ENCODE measurements around the gene TBC1D20.
A peak's percentile ranks its signal among the peaks of the same experiment; 100 is the strongest.

The TBC1D20 gene

GRCh38 chr20:420721-421574 lies 41.4 kb downstream of the TBC1D20 start:
- peaks cover 15% of the 10 kb centered on the region for H3K36me3 ChIP-seq (replicated peaks; ENCODE audit: low read depth, low read length)
- H2AFZ ChIP-seq (ENCODE audit: low read depth, low read length): no peak overlapping the region
- H3K4me1 ChIP-seq (ENCODE audit: low read length): peaks cover 15% of the 10 kb centered on the region
- H3K4me2 ChIP-seq (ENCODE audit: low read length): no peak overlapping the region
- no peak overlapping the region for H3K9ac ChIP-seq (ENCODE audit: low read length)
- H3K79me2 ChIP-seq (ENCODE audit: low read length): no peaks in the 10 kb centered on the region
- no peaks in the 10 kb centered on the region for H3K27me3 ChIP-seq (ENCODE audit: low read depth, low read length)
- H3K4me3 ChIP-seq (ENCODE audit: low read length): no peak overlapping the region
- TF ChIP-seq CTCF (IDR thresholded peaks at IDR 0.05; ENCODE audit: low read depth, low read length) (no peak), EZH2phosphoT487 (IDR thresholded peaks at IDR 0.05; ENCODE audit: low read depth) (no peak)
- H3K9me3 ChIP-seq (ENCODE audit: insufficient read depth, low read length): no peaks in the 10 kb centered on the region
- peaks cover 4% of the 10 kb centered on the region; the same call in 1 of the 2 replicates for H4K20me1 ChIP-seq (ENCODE audit: insufficient read depth, low read length)
- no peak overlapping the region for H3K27ac ChIP-seq (ENCODE audit: low read length)

- Histone ChIP-seq H3K27me3 (ENCODE audit: low read depth, low read length) (no peaks in the 10 kb centered on the region), H3K9me3 (ENCODE audit: insufficient read depth, low read length) (no peaks in the 10 kb centered on the region), H3K4me1 (ENCODE audit: low read length) (peaks cover 15% of the 10 kb centered on the region), H3K36me3 (replicated peaks; ENCODE audit: low read depth, low read length) (peaks cover 19% of the 10 kb centered on the region), H3K27ac (ENCODE audit: low read length) (no peak overlapping the region), H4K20me1 (ENCODE audit: insufficient read depth, low read length) (peaks cover 4% of the 10 kb centered on the region; the same call in 1 of the 2 replicates), H3K4me2 (ENCODE audit: low read length) (peak overlapping the region; percentile 61; the same call in 1 of the 2 replicates), H2AFZ (ENCODE audit: low read depth, low read length) (no peak overlapping the region), H3K9ac (ENCODE audit: low read length) (no peak overlapping the region), H3K79me2 (ENCODE audit: low read length) (no peaks in the 10 kb centered on the region), H3K4me3 (ENCODE audit: low read length) (no peak overlapping the region)
- no peak for TF ChIP-seq CTCF (IDR thresholded peaks at IDR 0.05; ENCODE audit: low read depth, low read length)
- no peak for TF ChIP-seq EZH2phosphoT487 (IDR thresholded peaks at IDR 0.05; ENCODE audit: low read depth)
Measured at GRCh38 chr20:420166-420620, 42.1 kb downstream of the TBC1D20 start.

- Histone ChIP-seq H3K4me3 (ENCODE audit: low read length) (peak overlapping the region; percentile 49), H3K4me1 (ENCODE audit: low read length) (peaks cover 15% of the 10 kb centered on the region), H2AFZ (ENCODE audit: low read depth, low read length) (no peak overlapping the region), H3K27me3 (ENCODE audit: low read depth, low read length) (no peaks in the 10 kb centered on the region), H3K4me2 (ENCODE audit: low read length) (peak overlapping the region; percentile 61), H3K79me2 (ENCODE audit: low read length) (no peaks in the 10 kb centered on the region), H3K27ac (ENCODE audit: low read length) (no peak overlapping the region), H3K9ac (ENCODE audit: low read length) (peak overlapping the region; percentile 27; the same call in 1 of the 2 replicates), H3K36me3 (replicated peaks; ENCODE audit: low read depth, low read length) (peaks cover 19% of the 10 kb centered on the region), H4K20me1 (ENCODE audit: insufficient read depth, low read length) (peaks cover 4% of the 10 kb centered on the region; the same call in 1 of the 2 replicates), H3K9me3 (ENCODE audit: insufficient read depth, low read length) (no peaks in the 10 kb centered on the region)
- TF ChIP-seq CTCF (IDR thresholded peaks at IDR 0.05; ENCODE audit: low read depth, low read length): peak; percentile 28; the same call in 1 of the 2 replicates
- TF ChIP-seq EZH2phosphoT487 (IDR thresholded peaks at IDR 0.05; ENCODE audit: low read depth): no peak
Measured at GRCh38 chr20:419556-420165, 42.7 kb downstream of the TBC1D20 start.

- peak overlapping the region; percentile 61 for H3K4me2 ChIP-seq (ENCODE audit: low read length)
- peak overlapping the region; percentile 27; the same call in 1 of the 2 replicates for H3K9ac ChIP-seq (ENCODE audit: low read length)
- H3K27ac ChIP-seq (ENCODE audit: low read length): no peak overlapping the region
- peaks cover 4% of the 10 kb centered on the region; the same call in 1 of the 2 replicates for H4K20me1 ChIP-seq (ENCODE audit: insufficient read depth, low read length)
- no peaks in the 10 kb centered on the region for H3K27me3 ChIP-seq (ENCODE audit: low read depth, low read length)
- H3K4me1 ChIP-seq (ENCODE audit: low read length): peaks cover 15% of the 10 kb centered on the region
- peaks cover 18% of the 10 kb centered on the region for H3K36me3 ChIP-seq (replicated peaks; ENCODE audit: low read depth, low read length)
- H3K9me3 ChIP-seq (ENCODE audit: insufficient read depth, low read length): no peaks in the 10 kb centered on the region
- peaks cover 3% of the 10 kb centered on the region; the same call in 1 of the 2 replicates for H3K79me2 ChIP-seq (ENCODE audit: low read length)
- no peak overlapping the region for H2AFZ ChIP-seq (ENCODE audit: low read depth, low read length)
- H3K4me3 ChIP-seq (ENCODE audit: low read length): peak overlapping the region; percentile 49
- TF ChIP-seq CTCF (IDR thresholded peaks at IDR 0.05; ENCODE audit: low read depth, low read length) (no peak), EZH2phosphoT487 (IDR thresholded peaks at IDR 0.05; ENCODE audit: low read depth) (no peak)
Measured at GRCh38 chr20:418858-419365, 43.4 kb downstream of the TBC1D20 start.
